Measurements from ENCODE around the gene FARS2.

- no peak for TF ChIP-seq POLR2AphosphoS5 (IDR thresholded peaks at IDR 0.05)
- TF ChIP-seq CTCF (IDR thresholded peaks at IDR 0.05): peak; percentile 30 to 60 (median 52)
These were observed 41.8 kb downstream of the FARS2 start for GRCh38 chr6:5302995-5303622.

Measured in transverse colon (tissue), 4 donors.